Measurements from ENCODE around the gene UMODL1.

Gene UMODL1

DNA sequence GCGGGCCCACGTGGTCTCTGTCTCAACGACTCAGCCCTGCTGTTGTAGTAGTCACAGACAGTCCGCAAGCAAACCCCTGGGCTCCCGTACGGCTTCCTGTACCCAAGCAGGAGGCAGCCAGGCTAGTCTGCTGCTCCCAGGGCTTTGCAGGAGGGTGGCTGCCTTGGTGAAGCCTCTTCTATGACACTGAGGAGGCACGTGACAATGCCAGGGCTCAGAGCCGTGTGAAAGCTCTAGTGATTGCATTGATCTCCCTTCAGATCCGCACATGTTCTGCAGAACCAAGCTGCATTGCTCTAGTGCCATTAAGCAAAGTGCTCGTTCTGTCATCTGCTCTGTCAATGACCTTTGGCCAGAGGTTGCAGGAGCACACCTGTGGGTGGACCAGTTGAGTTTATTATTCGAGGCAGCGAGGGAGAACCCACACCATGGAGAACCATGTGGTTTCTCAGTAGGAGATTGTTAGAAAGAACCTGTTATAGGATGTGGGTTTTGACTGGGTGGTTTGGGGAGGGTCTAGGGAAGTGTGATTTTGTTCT is 18.0 kb downstream of the UMODL1 start:
- in situ Hi-C loops (cut with MboI; ENCODE audit: low pct_unique_long_range_greater_than_20kb, low sequenced_read_pairs, unreplicated experiment): no loop called here
- TF ChIP-seq, protein P1, sequence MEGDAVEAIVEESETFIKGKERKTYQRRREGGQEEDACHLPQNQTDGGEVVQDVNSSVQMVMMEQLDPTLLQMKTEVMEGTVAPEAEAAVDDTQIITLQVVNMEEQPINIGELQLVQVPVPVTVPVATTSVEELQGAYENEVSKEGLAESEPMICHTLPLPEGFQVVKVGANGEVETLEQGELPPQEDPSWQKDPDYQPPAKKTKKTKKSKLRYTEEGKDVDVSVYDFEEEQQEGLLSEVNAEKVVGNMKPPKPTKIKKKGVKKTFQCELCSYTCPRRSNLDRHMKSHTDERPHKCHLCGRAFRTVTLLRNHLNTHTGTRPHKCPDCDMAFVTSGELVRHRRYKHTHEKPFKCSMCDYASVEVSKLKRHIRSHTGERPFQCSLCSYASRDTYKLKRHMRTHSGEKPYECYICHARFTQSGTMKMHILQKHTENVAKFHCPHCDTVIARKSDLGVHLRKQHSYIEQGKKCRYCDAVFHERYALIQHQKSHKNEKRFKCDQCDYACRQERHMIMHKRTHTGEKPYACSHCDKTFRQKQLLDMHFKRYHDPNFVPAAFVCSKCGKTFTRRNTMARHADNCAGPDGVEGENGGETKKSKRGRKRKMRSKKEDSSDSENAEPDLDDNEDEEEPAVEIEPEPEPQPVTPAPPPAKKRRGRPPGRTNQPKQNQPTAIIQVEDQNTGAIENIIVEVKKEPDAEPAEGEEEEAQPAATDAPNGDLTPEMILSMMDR (IDR thresholded peaks at IDR 0.05; ENCODE audit: extremely low read depth, insufficient read depth, missing control alignments): no peak
- no peak for DNase-seq (ENCODE audit: low spot score)

DNA sequence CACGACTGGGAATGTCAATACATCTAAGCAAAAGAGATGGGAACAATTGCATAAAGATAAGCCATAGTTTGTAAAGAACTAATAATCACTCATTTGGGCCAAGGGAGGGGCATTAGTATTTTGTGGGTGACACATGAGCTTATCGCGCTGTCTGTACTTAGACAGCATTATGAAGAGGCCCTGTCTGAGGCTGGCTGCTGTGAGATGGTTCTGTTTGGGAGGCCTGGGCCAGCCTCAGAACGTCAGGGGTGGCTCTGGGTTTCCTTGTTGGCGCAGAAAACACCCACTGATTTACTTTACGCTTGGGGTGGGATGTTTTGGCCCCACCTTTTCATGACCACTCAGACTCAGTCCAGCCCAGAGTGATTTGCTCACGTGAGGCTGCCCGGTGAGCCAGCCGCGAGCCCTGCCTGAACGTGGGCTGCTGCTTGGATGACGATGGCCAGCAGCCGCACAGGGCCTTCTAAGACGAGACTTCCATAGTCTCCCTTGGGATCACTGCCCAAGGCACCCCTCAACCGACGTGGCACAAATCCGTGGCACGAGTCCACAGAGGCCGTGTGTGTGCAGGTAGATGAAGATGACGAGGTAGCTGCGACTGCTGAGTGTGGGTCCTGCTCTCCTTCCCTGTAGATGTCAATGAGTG is 18.7 kb downstream of the UMODL1 start:
- in situ Hi-C loops (cut with MboI; ENCODE audit: low pct_unique_long_range_greater_than_20kb, low sequenced_read_pairs, unreplicated experiment): no loop called here
- DNase-seq (ENCODE audit: low spot score): no peak
- TF ChIP-seq, protein P1 (IDR thresholded peaks at IDR 0.05; ENCODE audit: extremely low read depth, insufficient read depth, missing control alignments): no peak

GRCh38 chr21:42091899-42092508 is 20.9 kb downstream of the UMODL1 start:
- in situ Hi-C loops (cut with MboI; ENCODE audit: low pct_unique_long_range_greater_than_20kb, low sequenced_read_pairs, unreplicated experiment): no loop called here
- TF ChIP-seq, protein P1 (IDR thresholded peaks at IDR 0.05; ENCODE audit: extremely low read depth, insufficient read depth, missing control alignments): no peak
- no peak for DNase-seq (ENCODE audit: low spot score)

GRCh38 chr21:42092771-42093170 is 21.7 kb downstream of the UMODL1 start:
- DNase-seq (ENCODE audit: low spot score): no peak
- in situ Hi-C loops (cut with MboI; ENCODE audit: low pct_unique_long_range_greater_than_20kb, low sequenced_read_pairs, unreplicated experiment): no loop called here
- TF ChIP-seq, protein P1 (IDR thresholded peaks at IDR 0.05; ENCODE audit: extremely low read depth, insufficient read depth, missing control alignments): no peak

DNA sequence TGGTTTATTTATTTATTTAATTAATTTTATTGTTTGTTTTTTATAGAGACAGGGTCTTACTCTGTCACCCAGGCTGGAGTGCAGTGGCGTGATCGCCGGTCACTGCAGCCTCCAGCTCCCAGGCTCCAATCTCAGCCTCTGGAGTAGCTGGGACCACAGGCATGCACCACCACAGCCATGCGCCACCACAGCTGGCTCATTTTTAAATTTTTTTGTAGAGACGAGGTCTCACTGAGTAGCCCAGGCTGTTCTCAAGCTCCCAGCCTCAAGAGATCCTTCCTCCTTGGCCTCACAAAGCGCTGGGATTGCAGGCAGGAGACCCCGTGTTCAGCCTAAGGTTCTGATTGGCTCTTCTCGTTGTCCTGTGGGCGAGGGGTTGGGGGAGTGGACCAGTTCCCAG is 22.1 kb downstream of the UMODL1 start:
- TF ChIP-seq, protein P1 (IDR thresholded peaks at IDR 0.05; ENCODE audit: extremely low read depth, insufficient read depth, missing control alignments): no peak
- in situ Hi-C loops (cut with MboI; ENCODE audit: low pct_unique_long_range_greater_than_20kb, low sequenced_read_pairs, unreplicated experiment): no loop called here
- DNase-seq (ENCODE audit: low spot score): no peak

DNA sequence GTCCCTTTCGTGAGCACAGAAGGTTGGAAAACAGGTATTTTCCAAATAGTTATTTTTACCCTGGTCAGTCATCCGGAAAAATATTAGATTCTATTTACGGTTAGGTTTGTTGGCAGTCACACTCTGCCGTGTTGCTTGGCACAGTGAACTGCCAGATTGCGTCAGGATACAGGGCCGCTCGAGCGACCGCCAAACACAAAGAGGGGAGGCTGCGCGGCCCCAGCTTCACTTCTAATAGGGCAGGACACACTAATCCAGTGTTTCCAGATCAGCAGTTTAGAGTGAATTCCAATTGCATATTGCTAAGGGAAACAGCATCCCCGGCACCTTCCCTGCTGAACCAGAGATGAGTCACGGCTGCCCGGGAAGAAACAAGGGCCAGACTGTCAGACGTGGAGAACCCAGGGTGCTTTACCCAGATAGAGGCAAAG is 22.9 kb downstream of the UMODL1 start:
- TF ChIP-seq, protein P1 (IDR thresholded peaks at IDR 0.05; ENCODE audit: extremely low read depth, insufficient read depth, missing control alignments): no peak
- DNase-seq (ENCODE audit: low spot score): no peak
- in situ Hi-C loops (cut with MboI; ENCODE audit: low pct_unique_long_range_greater_than_20kb, low sequenced_read_pairs, unreplicated experiment): no loop called here
